Mucosa of descending colon (tissue), 3 donors: ENCODE measurements around the gene MINK1. TPM values are rescaled to one million over a fixed set of nuclear protein-coding genes. Genes with fewer than 3 reads are reported as not detected.

Experiments used
- ATAC-seq: fragments of 200-7000 bp; cut with Tn5 transposase; one replicate; pipeline ENCODE4 v1.9.1; 2020; ENCODE audit warnings: mild to moderate bottlenecking, moderate library complexity
- DNase-seq, 3 donors: peaks; one replicate each; pipeline ENCODE4 v3.0.0-alpha.2; 2020
- H3K36me3 ChIP-seq: fragments of 200-600 bp; one replicate; pipeline ENCODE4 v1.8.0; 2021; ENCODE audit warnings: low read depth, mild to moderate bottlenecking
- H3K4me1 ChIP-seq: fragments of 200-600 bp; one replicate; pipeline ENCODE4 v1.8.0; 2021; ENCODE audit warnings: low read depth, mild to moderate bottlenecking
- H3K4me3 ChIP-seq: fragments of 200-600 bp; one replicate; pipeline ENCODE4 v1.8.0; 2021; ENCODE audit warnings: mild to moderate bottlenecking
- H3K9me3 ChIP-seq: fragments of 200-600 bp; one replicate; pipeline ENCODE4 v1.8.0; 2021; ENCODE audit warnings: mild to moderate bottlenecking
- CTCF ChIP-seq: fragments of 200-600 bp; IDR thresholded peaks from one replicate; pipeline ENCODE4 v1.8.0; 2022; ENCODE audit warnings: antibody characterized with exemption, mild to moderate bottlenecking
- intact Hi-C, 2 donors: fragments of 100-400 bp; cut with DNase I in 1 of 2; cut with micrococcal nuclease in 1 of 2; formaldehyde crosslinking; loops; one replicate each; pipeline versions ENCODE4 v1.11.0 to v1.11.1; 2022; cut with DNase I, micrococcal nuclease
- total RNA-seq, 3 donors: library from RNA; stranded (reverse); fragmentation: NEBNext Ultra II Directional in 2 of 3; extraction: Animal tissue kit (Norgen Biotek cat#: 25700) in 2 of 3; gene quantifications; one replicate each; pipeline versions ENCODE4 v1.2.1 to v1.2.4, GENCODE V29; 2021 to 2023
- donor health status: DM: no; HTN: no; CAD: no; lungs with moderate emphysema.
- donor health status: DM: no; HTN: no; CAD: no.
- donor health status: DM: no; HTN: yes; CAD: no.

Gene MINK1
- total RNA-seq, 3 donors from 2014 or later = 140 to 227 (median 170) TPM

DNA sequence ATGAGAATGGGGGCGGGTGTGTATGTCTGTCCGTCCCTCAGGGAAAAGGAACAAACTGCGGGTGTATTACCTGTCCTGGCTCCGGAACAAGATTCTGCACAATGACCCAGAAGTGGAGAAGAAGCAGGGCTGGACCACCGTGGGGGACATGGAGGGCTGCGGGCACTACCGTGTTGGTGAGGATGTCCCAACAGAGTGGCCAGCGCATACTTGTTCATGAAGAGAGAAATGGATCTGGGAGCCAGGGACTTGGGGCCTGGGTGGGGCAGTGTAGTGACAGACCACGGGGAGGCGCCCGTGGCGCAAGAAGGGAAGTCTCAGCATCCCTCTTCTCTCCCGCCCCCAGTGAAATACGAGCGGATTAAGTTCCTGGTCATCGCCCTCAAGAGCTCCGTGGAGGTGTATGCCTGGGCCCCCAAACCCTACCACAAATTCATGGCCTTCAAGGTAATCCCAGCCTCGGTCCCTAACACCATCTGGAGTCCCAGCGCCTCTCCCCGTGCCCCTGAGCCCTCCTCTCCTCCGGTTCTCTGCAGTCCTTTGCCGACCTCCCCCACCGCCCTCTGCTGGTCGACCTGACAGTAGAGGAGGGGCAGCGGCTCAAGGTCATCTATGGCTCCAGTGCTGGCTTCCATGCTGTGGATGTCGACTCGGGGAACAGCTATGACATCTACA is 62.7 kb downstream of the MINK1 start:
- no peaks in the 10 kb centered on the region for H3K9me3 ChIP-seq
- intact Hi-C loops = loop anchor here in 1 of 2 donors (10.0 kb wide), 1 partner anchor 171 kb away; no protein-coding TSS in a partner anchor
- peaks cover 17% of the 10 kb centered on the region for H3K4me1 ChIP-seq
- peaks cover 3% of the 10 kb centered on the region for H3K36me3 ChIP-seq
- no peak overlapping the region for H3K4me3 ChIP-seq
- DNase-seq = peak in 2 of 3 donors; percentile 21 to 45
- TF ChIP-seq CTCF = no peak
- ATAC-seq = no peak

- intact Hi-C loops = loop anchor here in 1 of 2 donors (10.0 kb wide), 1 partner anchor 172 kb away; no protein-coding TSS in a partner anchor
- DNase-seq (peak in 2 of 3 donors; percentile 22 to 38), ATAC-seq (no peak)
- peaks cover 21% of the 10 kb centered on the region for H3K4me1 ChIP-seq
- peaks cover 3% of the 10 kb centered on the region for H3K36me3 ChIP-seq
- no peak overlapping the region for H3K4me3 ChIP-seq
- H3K9me3 ChIP-seq = no peaks in the 10 kb centered on the region
- no peak for TF ChIP-seq CTCF
Measured at GRCh38 chr17:4896332-4897197, 63.4 kb downstream of the MINK1 start.

DNA sequence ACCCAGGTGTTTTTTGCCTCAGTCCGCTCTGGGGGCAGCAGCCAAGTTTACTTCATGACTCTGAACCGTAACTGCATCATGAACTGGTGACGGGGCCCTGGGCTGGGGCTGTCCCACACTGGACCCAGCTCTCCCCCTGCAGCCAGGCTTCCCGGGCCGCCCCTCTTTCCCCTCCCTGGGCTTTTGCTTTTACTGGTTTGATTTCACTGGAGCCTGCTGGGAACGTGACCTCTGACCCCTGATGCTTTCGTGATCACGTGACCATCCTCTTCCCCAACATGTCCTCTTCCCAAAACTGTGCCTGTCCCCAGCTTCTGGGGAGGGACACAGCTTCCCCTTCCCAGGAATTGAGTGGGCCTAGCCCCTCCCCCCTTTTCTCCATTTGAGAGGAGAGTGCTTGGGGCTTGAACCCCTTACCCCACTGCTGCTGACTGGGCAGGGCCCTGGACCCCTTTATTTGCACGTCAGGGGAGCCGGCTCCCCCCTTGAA is 64.1 kb downstream of the MINK1 start:
- intact Hi-C loops = loop anchor here in 1 of 2 donors (10.0 kb wide), 1 partner anchor 172 kb away; no protein-coding TSS in a partner anchor
- peaks cover 3% of the 10 kb centered on the region for H3K36me3 ChIP-seq

DNA sequence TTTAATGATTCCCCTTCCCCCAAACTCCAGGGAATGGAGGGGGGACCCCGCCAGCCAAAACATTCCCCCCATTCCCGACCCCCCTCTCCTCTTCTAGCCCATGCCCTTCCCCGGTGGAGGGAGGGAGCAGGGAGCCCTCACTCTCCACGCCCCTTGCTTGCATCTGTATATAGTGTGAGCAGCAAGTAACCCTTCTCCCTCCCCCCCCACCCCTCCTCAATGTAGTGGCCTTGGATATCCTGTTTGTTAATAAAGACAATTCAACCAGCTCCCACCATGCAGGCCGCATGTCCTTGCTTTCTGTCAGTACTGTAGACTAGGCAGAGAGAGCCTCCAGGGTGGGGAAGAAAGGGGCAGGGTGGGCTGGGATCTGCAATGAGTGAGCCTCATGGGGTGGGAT is 64.6 kb downstream of the MINK1 start:
- DNase-seq (no peak), ATAC-seq (no peak)
- no peaks in the 10 kb centered on the region for H3K9me3 ChIP-seq
- H3K4me3 ChIP-seq = no peak overlapping the region
- H3K4me1 ChIP-seq = peaks cover 30% of the 10 kb centered on the region
- TF ChIP-seq CTCF = no peak
- intact Hi-C loops = loop anchor here in 1 of 2 donors (10.0 kb wide), 1 partner anchor 173 kb away; no protein-coding TSS in a partner anchor
- peaks cover 3% of the 10 kb centered on the region for H3K36me3 ChIP-seq

More for the DNA sequence above, 64.1 kb downstream of the MINK1 start:
- TF ChIP-seq CTCF = no peak
- no peak overlapping the region for H3K4me3 ChIP-seq
- peak in 2 of 3 donors; percentile 16 to 39 for DNase-seq
- no peak for ATAC-seq
- H3K4me1 ChIP-seq = peaks cover 25% of the 10 kb centered on the region
- no peaks in the 10 kb centered on the region for H3K9me3 ChIP-seq

- intact Hi-C loops = loop anchor here in 1 of 2 donors (10.0 kb wide), 1 partner anchor 174 kb away; no protein-coding TSS in a partner anchor
- DNase-seq (peak in 2 of 3 donors; percentile 28 to 47), ATAC-seq (no peak)
- Histone ChIP-seq H3K36me3 (peaks cover 3% of the 10 kb centered on the region), H3K4me3 (no peak overlapping the region), H3K4me1 (peaks cover 36% of the 10 kb centered on the region), H3K9me3 (no peaks in the 10 kb centered on the region)
- no peak for TF ChIP-seq CTCF
Measured at GRCh38 chr17:4898351-4898750, 65.2 kb downstream of the MINK1 start.
